A204.1 (cell line): Measurements from ENCODE around the gene ODF2.

Source experiments
- FAIRE-seq: peaks from 2 replicates; lab custom pipeline; 2012; peaks lifted over from hg19 to GRCh38; lab: Jason Lieb, UNC

ODF2 gene

GRCh38 chr9:128532581-128532980, 76.8 kb downstream of the ODF2 start:
- FAIRE-seq = no peak

DNA sequence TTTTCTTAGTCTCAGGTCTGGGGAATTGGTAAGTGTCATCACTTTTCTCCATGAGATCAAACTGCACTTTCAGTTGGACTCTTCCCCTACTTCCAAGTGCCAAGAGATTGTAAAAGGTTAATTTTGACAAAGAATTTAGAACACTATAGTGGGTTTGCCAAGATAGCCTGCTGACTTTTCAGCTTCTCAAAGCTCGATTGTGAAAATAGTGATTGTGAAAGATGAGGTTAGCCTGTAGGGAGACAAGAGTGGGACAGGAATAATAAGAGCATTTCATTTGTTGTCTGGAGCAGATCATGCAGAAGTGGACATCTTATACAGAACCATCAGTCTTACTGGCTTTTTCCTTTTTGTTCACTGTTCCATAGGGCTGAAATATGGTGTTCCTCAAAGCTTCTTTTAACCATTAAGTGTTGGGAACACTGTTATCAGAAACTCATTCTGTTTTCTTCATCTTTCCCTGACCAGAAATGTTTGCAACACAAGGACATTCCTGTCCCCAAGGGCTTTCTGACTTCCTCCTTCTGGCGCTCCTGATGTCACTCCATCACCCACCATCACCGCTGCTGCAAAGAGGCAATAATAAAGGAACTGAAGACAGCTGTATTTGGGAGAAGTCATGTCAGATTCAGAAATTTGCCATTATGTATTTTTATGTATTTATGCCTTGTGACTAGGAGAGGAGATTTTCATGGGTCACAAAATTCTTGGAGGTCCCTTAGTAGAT, 85.0 kb downstream of the ODF2 start:
- no peak for FAIRE-seq

DNA sequence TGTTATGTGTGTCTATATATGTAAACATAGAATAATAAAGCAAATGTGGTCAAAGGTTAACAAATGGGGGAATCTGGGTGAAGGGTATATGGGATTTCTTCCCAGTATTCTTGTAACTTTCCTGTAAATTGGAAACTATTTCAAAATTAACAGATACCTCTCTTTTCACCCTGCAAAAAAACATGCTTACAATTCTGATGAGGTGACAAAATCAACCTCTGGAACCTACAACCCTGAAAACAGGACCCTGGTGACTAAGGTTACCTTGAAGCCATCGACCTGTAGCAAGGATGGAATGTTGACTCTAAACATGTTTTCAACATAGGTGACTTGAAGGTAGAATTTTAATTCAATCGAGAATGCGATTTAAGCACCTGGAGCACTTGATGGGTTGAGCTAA, 90.7 kb downstream of the ODF2 start:
- FAIRE-seq = no peak

GRCh38 chr9:128548876-128549275, 93.1 kb downstream of the ODF2 start:
- no peak for FAIRE-seq

- no peak for FAIRE-seq
These were observed 94.4 kb downstream of the ODF2 start for GRCh38 chr9:128550226-128550625.
